SK-N-SH treated with all-trans-retinoic acid at 6 μM for 48 hours (cell line): ENCODE results near the gene NEGR1.

ENCODE experiments used
- ARNTL ChIP-seq: fragments of 450-650 bp; formaldehyde crosslinking; IDR thresholded peaks from 2 replicates; pipeline ENCODE4 v1.5.0; 2020; ENCODE audit warnings: low read depth, mild to moderate bottlenecking, moderate library complexity, borderline replicate concordance
- BACH2 ChIP-seq: fragments of 250-450 bp; sonication (Bioruptor Pico); IDR thresholded peaks from 2 replicates; pipeline ENCODE4 v1.9.0; 2021; ENCODE audit warnings: mild to moderate bottlenecking, borderline replicate concordance
- PATZ1 ChIP-seq: fragments of 250-450 bp; sonication (Bioruptor Pico); IDR thresholded peaks from 2 replicates; pipeline ENCODE4 v1.8.0; 2020; ENCODE audit warnings: mild to moderate bottlenecking, moderate library complexity, borderline replicate concordance
- RARB ChIP-seq: fragments of 250-450 bp; sonication (Bioruptor Pico); IDR thresholded peaks from 2 replicates; pipeline ENCODE4 v1.8.0; 2021; ENCODE audit warnings: mild to moderate bottlenecking, moderate library complexity
- TOX ChIP-seq: fragments of 250-450 bp; sonication (Bioruptor Pico); IDR thresholded peaks from 2 replicates; pipeline ENCODE4 v1.8.0; 2021; ENCODE audit warnings: mild to moderate bottlenecking, moderate library complexity, borderline replicate concordance
- ZNF70 ChIP-seq: fragments of 450-650 bp; formaldehyde crosslinking; IDR thresholded peaks from 2 replicates; pipeline ENCODE4 v1.5.0; 2020; ENCODE audit warnings: mild to moderate bottlenecking, moderate library complexity
- TF ChIP-seq, protein P1 (sequence below): fragments of 250-450 bp; sonication (Bioruptor Pico); IDR thresholded peaks from 2 replicates; pipeline ENCODE4 v1.8.0; 2021; ENCODE audit warnings: low read depth, mild to moderate bottlenecking, moderate library complexity, borderline replicate concordance
- TF ChIP-seq, protein P2 (sequence below): fragments of 250-450 bp; sonication (Bioruptor Pico); IDR thresholded peaks from 2 replicates; pipeline ENCODE4 v1.5.1; 2020; ENCODE audit warnings: low read depth, mild to moderate bottlenecking, moderate library complexity

GRCh38 chr1:71511505-71511904 lies 770.8 kb downstream of the NEGR1 start:
- TF ChIP-seq RARB (CRISPR knock-in tag): no peak
- TF ChIP-seq BACH2 (CRISPR knock-in tag): no peak
- no peak for TF ChIP-seq ARNTL (CRISPR knock-in tag)
- TF ChIP-seq PATZ1 (CRISPR knock-in tag): no peak
- TF ChIP-seq, protein P1, sequence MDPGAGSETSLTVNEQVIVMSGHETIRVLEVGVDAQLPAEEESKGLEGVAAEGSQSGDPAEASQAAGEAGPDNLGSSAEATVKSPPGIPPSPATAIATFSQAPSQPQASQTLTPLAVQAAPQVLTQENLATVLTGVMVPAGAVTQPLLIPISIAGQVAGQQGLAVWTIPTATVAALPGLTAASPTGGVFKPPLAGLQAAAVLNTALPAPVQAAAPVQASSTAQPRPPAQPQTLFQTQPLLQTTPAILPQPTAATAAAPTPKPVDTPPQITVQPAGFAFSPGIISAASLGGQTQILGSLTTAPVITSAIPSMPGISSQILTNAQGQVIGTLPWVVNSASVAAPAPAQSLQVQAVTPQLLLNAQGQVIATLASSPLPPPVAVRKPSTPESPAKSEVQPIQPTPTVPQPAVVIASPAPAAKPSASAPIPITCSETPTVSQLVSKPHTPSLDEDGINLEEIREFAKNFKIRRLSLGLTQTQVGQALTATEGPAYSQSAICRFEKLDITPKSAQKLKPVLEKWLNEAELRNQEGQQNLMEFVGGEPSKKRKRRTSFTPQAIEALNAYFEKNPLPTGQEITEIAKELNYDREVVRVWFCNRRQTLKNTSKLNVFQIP (CRISPR knock-in tag): no peak
- TF ChIP-seq ZNF70 (CRISPR knock-in tag): no peak
- TF ChIP-seq TOX (CRISPR knock-in tag): no peak
- TF ChIP-seq, protein P2, sequence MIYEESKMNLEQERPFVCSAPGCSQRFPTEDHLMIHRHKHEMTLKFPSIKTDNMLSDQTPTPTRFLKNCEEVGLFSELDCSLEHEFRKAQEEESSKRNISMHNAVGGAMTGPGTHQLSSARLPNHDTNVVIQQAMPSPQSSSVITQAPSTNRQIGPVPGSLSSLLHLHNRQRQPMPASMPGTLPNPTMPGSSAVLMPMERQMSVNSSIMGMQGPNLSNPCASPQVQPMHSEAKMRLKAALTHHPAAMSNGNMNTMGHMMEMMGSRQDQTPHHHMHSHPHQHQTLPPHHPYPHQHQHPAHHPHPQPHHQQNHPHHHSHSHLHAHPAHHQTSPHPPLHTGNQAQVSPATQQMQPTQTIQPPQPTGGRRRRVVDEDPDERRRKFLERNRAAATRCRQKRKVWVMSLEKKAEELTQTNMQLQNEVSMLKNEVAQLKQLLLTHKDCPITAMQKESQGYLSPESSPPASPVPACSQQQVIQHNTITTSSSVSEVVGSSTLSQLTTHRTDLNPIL (CRISPR knock-in tag): no peak
